ENCODE measurements around the gene C13orf46.

The C13orf46 gene

DNA sequence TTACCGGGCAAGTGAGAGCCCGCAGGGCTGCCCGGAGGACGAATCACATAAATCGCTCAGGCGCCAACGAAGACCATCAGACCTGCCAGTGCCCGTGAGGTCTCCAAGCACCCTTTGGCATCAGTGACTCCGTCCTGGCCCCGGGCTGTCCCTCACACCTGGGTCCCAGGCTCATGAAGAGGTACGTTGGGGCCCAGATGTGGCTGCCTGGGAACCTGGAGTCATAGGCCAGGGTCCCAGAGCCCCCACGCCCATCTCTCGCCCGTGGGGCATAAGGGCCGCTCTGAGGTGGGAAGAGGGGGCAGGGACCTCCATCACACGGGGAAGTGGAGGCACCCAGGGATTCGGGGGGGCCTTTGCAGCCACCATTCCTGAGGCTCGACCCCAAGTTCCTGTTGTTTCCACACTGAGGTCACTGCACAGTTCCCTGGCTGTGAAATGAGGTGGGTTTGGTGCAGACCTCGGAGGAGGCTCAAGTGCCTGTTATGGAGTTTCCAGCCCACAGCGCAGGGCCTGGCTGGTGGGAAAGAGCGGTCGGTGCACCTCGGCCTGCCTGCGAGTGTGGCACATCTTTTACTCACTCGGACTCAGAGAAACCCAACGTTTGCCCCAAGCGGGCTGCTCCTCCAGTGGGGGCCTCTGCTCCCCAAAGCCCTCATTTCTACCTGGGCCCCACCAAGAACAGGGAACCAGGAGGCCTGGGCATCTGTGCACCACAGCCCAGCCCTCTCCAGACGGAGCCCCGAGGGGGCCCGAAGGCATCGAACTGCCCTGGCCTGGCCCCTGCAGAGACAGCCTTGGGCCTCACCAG lies 35.9 kb upstream of the C13orf46 start:
- no peak for DNase-seq (ENCODE audit: low spot score)

DNA sequence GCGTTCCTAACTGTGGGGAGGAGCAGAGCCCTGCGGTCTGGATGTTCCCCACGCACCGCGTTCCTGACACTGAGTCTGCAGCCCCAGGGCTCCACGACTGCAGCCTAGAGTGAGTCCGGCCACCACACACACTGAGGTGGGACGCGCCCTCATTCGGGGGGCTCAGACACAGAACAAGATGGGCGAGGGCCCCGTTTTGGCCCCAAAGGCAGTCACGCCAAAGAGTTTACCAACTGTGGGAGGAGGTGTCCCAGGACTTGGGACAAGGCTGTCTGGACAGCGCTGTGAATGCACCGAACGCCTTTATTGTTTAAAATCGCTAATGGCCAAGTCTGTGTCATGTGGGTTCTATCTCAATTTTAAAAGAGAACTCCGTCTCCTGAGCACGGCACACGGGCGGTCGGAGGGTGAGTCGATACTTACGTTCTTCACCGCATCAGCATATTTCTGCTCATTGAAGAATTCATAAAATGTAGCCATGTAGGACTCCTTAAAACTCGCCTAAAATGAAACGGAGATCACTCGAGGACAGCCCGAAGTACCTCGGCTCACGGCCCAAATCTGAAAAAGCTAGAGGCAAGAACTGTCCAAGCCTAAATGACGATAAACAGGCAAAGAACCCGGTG lies 35.2 kb upstream of the C13orf46 start:
- DNase-seq (ENCODE audit: low spot score), result no peak

DNA sequence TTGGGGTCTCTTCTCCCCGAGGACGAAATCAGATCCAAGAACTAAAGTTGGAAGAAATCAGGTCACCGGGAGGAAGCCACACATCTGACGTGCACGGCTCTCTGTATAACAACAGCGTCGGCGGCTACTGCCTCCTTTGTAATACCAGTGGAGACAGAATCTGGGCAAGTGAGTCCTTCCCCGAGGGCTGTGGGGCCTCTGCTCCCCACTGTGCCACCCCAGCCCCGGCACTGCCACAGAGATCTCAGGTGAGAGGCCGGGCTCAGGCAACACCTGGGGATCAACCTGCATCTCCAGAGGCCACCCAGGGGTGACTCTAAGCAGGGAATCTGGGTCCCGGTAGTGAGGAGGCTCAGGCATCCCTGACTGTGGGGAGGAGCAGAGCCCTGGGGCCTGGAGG lies 33.7 kb upstream of the C13orf46 start:
- DNase-seq (ENCODE audit: low spot score), result no peak

DNA sequence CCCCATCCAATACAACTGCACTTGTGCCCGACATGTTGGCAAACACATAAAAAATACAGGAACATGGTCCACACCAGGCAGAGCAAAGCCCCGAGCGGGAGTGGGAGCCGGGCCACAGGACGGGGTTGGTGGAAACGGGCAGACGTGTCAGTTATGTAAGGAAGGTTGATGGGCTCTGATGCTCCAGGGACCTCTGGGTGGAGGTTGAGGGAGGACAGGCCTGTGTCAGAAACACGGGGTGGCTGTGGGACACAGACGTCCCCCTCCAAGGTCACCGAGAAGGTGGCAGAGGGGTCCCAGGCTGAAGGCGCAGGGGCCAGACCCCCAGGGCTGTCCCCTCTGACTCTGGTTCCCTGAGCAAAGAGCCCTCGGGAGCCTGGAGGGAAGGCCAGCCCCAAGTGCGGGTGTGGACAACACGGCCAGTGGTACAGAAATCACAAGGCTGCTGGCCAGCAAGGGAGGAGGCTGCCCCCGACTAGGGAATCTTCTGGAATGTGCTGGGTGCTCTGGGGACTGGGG lies 31.4 kb upstream of the C13orf46 start:
- no peak for DNase-seq (ENCODE audit: low spot score)

DNA sequence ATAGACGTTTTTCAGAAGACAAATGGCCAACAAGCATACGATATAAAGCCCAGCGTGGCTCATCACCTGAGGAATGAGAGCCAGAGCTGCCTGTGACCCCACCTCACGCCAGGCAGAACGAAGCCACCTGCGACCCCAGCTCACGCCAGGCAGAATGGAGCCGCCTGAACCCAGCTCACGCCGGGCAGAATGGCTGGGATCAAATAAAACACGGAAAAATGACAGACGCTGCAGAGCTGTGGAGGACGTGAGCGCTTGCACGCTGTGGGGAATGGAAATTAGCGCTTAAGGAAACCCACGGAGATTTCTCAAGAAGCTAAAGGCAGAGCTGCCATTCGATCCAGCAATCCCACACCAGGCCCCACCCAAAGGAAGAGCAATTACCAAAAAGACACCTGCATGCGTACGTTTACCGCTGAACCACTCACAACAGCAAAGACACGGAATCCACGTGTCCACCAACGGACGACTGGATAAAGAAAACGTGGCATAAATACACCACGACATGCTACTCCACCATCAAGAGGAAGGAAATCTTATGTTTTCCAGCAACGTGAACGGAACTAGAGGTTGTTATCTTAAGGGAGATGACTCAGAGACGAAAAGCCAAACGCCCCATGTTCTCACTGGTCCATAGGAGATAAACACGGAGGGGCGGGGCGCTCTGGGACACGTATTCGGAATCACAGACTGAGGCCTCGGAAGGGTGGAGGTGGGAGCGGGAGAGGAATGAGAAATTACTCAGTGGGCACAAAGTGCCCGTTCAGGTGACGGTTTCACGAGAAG lies 30.7 kb upstream of the C13orf46 start:
- no peak for DNase-seq (ENCODE audit: low spot score)

DNA sequence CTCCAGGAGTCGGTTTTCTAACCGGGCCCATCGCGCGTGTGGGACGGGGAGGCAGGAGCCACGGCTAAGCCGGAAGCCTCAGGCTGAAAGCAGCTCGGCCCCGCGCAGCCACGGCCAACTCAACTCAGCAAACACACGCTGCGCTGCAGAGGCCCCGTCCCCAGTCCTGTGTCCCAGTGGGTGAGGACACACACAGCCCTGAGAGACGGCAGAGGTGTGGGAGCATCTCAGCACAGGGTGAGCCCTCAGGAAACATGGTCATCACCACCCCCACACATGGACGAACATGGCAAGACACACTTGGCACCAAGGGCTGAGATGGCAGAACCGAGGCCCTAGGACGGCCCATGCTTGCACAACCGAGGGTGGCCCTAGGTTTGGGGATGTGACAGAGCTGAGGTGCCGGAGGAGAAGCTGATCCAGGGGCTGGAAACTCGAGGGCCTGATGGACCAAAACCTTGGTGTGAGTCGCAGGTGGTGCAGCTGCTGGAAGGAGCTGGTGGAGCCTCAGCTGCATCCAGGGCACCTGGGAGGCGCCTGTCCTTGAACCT lies 29.0 kb upstream of the C13orf46 start:
- no peak for DNase-seq (ENCODE audit: low spot score)

DNA sequence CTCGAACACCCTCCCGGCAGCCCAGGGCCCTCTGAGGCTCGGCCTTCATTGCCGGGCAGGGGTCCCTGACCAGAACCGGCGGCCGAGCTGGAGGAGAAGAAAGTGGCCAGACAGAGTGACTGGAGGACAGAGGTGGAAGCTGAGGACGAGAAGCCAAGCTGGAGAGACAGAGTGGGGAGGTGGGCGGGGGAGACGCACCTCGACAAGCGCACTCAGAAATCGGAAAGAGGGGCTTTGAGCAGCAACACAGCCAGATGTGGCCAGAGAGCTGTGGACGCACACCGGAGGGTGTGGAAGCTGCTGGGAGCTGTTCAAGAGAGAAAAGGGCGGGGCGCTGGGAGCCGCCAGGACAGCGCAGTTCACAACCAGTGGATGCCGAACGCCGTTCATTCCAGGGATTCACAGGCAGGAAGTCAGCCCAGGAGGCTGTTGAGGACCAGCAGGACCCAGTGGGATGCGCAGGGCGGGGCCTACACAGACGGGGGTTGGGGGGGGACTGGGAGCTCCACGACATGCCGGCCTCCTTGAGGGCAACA lies 28.2 kb upstream of the C13orf46 start:
- no peak for DNase-seq (ENCODE audit: low spot score)

DNA sequence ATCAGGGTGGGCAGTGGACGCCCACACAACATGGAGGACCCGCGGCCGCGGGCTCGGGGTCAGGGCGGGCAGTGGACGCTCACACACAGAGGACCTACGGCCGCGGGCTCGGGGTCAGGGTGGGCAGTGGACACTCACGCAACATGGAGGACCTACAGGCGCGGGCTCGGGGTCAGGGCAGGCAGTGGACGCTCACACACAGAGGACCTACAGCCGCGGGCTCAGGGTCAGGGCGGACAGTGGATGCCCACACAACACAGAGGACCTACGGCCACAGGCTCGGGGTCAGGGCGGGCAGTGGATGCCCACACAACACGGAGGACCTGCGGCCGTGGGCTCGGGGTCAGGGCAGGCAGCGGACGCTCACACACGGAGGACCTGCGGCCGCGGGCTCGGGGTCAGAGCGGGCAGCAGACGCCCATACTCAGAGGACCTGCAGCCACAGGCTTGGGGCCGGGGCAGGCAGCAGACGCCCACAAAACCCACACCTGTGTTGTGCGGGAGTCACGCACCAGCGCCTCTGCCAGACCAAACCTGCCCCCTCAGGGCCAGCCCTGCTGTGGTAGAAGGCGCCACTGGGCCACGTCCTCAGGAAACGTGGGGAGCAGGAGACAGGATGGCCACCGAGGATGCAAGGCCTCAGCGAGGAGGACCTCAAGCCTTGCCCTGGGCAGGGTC lies 27.6 kb upstream of the C13orf46 start:
- DNase-seq (ENCODE audit: low spot score), result no peak

DNA sequence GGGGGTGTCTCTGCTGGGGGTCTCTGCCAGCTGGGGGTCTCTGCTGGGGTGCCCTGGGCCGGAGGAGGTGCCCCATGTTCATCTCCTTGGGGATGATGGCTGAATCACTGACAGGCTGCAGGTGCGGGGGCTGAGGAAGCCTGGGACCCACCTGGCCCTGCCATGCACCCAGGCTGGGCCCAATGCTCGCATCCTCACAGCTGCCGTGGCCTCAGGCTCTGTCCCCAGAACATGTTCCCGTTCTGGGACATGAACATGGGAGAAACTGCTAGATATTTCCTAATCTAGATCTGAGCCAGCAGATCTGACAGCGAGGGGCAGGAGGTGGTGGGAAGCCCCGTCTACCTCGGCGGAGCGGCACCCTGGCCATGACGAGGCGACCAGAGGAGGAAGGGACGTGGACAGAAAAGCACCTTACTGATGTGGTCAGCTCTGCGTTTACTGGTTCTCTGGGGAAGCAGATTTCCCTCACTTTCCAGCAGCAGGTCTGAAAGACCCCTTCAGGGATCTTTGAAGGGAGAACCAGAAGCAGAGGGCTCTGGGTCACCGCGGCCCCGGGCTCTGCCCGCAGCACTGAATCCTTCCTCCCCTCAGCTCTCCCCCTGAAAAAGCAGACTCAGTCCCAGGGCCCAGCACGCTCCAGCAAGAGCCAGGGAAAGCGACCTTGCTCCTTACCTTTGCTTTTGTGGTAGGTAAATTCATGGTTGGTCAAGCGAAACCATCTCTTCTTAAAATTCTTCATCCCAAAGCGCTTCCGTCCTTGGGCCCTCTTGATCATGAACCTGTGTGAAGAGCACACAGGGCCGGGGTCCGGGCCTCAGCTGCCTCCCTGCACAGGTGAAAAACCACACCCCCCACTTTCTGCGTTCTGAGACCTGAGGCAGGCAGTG lies 26.5 kb upstream of the C13orf46 start:
- no peak for DNase-seq (ENCODE audit: low spot score)

DNA sequence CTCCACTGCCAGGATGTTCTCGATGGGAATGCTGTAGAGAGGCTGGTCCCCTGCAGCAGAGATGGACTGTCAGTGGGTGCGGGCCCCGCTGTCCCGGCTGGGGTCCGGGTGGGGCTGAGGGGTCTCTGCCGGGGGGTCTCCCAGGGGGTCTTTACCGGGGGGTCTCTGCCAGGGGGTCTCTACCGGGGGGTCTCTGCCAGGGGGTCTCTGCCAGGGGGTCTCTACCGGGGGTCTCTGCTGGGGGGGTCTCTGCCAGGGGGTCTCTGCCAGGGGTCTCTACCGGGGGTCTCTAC lies 25.7 kb upstream of the C13orf46 start:
- no peak for DNase-seq (ENCODE audit: low spot score)

DNA sequence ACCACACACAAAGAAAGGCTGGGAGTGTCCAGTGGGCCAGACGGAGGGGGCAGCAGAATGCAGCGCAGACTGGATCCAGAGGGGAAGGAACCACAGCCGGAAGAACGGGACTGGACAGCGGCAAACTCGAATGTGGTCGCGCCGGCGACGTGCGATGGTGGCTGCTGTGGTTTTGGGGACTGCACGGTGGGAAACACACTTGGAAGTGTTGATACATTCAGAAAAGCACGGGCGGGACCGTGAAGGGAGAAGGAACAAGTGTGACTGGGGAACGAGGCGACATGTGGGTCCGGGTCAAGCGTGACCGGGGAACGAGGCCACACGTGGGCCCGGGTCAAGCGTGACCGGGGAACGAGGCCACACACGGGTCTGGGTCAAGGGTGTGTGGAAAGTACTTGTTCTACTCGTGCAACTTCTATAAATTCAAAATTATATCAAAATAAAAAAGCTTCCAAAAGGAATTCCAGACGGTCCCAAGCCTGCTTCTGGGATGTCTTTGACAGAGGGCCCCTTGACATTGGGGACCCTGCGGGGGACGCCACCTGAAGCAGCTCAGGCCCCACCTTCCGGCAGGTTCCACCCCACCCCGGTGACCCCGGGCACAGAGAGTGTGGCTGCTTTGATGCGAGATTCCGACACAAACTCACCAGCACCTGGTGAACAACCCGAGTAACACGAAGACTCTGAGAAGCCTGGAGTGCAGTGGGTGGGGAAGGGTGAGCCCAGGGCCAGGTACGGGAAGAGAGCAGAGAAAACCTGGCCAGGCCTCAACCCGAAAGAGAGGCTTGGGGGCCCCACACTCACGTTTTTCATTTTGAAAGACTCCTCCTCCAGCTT lies 25.1 kb upstream of the C13orf46 start:
- no peak for DNase-seq (ENCODE audit: low spot score)

DNA sequence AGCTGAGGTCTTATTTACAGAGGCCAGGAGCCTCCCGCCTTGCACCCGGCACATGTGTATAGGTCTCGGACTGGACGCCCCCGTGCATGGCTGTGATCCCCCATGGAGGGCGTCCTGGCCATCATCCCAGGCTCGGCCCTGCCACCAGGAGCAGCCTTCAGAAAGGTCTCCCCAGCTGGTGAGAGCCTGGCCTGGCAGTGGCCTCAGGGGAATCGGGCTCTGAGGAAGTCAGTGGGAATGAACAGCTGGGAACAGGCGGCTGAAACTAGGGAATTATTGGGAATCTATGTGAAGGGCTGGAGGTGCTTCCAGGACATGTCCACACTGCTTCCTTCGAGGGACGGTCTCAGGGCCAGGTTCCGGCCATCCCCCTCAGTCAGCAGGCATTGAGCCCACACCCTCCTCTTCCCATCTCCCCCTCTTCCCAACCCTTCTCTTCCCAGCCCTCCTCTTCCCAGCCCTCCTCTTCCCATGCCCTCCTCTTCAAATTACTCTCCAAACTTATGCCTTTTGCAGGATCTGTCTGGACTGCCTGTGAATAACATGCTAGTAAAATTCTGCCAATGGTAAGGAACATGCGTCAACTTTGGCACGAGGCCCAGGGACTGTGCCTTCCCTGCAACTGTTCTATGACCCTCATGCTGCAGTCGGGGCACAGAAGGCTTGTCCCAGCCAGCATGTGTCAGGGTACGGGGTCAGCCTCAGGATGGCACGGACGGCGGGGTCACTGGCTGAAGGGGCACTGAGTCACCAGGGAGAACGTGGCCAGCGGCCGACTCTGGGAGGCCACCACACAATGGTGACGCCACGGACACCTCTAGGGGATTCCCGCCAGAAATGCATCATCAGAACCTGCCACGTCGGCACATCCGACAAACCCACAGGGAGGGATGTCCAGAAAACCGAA lies 24.2 kb upstream of the C13orf46 start:
- DNase-seq (ENCODE audit: low spot score), result no peak

DNA sequence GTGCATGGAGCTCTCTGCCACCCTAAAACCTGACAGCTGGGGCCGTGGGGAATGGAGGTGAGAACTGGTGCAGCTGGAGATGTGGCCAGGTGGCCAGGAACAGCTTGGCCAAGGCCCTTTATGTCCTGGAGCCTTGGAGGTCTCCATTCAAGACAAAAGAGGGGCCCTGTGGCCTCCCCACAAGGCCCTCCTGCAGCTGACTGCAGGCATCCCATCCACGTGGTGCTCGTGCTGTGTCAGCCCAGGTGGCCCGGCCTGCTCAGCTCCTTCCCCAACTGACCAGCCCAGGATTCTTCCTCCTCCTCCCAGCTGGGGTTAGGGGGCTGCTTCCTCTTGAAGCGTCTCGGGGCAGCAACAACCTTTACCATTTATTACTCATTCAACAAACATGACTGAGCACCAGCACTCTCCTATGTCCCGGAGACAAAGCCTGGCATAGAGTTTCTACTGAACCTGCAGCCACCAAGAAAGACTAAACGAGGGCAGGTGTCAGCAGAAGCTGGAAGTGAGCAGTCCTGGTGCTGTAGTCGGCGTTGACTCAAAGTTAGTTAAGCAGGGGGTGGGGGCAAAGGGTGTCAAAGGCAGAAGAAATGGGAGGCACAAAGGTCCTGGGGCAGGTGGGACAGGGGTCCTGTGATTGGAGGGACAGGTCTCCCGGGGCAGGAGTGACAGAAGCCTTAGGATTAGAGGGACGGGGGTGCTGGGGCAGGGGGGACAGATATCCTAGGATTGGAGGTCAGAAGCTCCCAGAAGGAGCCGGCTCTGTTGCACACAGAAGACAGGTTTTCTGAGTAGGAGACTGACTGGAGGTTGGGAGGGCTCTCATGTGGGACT lies 23.3 kb upstream of the C13orf46 start:
- no peak for DNase-seq (ENCODE audit: low spot score)

DNA sequence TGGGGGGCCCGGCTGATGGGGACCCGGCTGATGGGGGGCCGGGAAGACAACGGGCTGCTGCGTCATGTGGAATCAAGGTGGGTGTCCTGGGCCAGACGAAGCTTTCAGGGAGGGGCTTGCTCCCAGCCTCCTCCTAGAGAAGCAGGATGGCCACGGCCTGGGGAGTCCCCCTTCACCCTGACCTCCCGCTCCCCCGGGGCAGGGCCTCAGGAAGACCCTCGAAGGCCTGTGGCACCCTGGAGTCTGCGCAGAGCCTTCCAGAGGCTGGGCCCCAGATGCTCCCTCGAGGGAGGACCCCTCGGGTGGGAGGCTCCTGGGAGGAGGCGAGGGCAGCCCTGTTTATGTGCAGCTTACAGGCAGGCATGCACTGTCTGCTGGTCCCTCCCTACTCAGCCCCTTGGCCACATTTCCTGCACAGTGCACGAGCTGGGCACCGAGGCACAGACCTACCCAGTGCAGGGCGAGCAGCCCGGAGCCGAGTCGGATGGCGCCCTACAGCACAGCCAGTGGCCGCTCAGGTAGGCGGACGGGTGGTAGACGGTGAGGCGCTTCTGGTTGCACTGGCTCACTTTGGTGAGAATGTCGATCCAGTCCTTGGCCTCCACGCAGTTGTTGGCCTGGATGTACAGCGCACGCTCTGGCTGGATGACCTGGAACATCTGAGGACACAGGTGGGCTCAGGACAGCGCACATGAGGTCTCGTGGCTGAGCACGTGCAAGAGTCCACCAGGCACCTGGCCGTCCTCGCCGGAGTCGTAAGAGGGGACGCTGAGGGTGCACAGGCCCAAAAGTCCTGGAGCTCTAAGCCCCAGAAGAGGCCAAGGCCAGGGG lies 22.4 kb upstream of the C13orf46 start:
- DNase-seq (ENCODE audit: low spot score), result no peak

DNA sequence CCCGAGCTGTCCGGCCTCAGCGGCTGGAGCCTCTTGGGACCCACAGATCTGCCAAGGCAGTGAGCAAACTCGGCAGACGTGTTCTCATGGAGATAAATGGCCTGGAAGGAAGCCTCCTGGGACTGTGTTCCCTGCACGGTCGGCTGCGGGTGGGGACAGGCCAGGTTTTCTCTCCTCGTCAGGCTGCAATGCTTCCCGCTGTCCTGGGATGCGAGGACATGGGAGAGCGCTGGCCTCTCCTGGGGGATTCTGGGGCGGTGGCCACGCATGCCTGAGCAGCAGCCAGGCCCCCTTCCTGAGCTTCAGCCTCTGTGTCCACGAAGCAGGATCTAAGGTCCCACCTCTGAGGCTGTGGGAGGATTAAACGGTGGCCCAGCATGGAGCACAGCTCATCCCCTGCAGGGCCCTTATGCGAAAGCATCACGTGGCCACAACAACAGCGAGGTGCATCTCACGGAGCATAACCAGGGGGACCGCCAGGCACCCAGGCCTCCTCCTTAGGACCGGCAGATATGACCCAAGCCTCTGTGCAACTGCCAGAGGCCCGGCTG lies 21.2 kb upstream of the C13orf46 start:
- no peak for DNase-seq (ENCODE audit: low spot score)

DNA sequence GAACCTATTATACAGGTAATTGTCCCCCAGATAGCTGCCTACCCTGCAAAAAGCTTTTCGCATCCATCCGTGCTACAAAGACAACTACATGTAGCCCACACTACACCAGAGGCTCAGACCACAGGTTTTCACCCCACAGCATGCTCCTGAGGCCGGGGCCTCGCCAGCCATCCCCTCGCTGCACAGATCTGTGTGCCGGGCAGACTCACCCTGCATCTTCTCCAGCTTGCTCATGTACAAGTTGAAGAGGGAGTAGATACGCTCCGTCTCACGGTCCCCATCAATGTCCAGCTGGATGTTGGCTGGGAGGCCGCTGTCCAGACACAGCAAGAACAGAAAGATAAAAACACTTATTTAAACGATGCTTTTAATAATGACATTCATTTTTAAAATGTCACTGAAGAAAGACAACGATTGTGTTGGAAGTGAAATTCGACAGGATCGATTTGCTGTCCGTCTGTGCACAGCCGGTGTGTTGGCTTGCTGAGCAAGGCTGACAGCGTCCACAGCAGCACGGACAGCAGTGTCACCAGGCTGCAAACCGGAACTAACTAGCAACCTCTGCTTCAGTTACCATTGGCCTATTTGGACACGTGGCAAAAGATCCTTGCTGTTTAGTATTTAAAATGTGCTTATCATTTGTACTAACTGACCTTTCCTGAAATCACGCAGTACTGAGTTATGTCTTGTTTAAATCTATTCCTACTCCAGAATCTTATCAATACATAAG lies 18.6 kb upstream of the C13orf46 start:
- no peak for DNase-seq (ENCODE audit: low spot score)
